ENCODE measurements around the gene RASGEF1C.

RASGEF1C gene

GRCh38 chr5:180159756-180160155 lies 49.3 kb downstream of the RASGEF1C start:
- DNase-seq (ENCODE audit: low read depth in 2 of 2), result no peak

DNA sequence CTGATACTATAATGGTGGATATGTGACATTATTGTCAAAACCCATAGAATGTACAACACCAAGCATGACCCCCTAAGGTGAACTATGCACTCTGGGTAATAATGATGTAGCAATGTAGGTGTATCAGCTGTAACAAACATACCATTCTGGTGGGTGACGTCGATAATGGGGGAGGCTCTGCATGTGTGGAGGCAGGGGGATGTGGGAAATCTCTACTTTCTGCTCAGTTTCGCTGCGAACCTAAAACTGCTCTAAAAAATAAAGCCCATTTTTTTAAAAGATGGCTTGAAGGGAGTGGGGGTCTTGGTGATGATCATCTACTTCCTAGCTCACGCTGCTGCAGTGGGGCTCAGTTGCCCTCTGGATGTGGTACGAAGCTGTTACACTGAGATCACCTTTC lies 51.1 kb downstream of the RASGEF1C start:
- DNase-seq (ENCODE audit: low read depth in 2 of 2), result no peak

DNA sequence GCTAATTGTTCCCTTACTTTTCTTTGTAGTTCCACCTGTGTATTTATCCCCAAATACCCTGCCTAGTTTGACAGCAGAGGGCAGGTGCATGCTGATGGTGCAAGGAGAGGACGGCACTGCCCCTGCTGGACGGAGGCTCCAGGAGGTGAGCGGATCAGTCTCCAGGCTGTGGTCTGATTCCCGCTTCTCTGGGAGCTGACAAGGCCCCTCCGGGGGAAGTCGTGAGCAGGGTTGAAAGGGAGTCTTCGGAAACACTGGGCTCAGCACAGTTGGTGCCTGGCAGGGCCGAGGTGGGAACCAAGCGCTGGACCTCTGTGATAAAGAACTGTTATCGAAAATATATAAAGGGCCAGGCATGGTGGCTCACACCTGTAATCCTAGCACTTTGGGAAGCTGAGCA lies 52.9 kb downstream of the RASGEF1C start:
- no peak for DNase-seq (ENCODE audit: low read depth in 2 of 2)

DNA sequence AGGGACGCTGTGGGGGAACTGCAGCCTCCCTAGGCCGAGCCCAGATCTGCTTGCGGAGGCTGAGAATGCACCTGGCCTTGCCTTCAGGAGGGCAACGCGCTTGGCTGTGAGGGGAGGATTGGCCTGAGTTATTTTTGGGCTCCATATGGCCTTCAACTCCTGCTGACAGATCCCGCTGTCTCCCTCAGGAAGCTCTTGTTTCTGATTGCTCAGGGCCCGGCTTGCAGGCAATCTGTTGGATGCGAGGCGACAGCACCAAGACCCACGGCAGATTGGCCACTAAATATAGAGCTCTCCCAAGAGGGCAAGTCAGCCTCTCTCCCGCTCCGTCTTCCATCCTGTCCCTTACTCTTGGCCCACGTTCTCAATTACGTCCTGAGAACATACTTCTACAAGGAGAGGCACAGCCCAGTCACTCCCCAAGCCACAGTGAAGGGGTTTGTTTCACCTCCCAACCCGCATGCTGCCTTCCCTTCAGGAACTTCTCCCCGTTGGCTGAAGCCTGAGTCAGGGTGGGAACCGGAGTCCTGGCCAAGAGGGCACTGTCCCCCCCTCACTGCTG lies 53.6 kb downstream of the RASGEF1C start:
- DNase-seq (ENCODE audit: low read depth in 2 of 2), result no peak

- DNase-seq (ENCODE audit: low read depth in 2 of 2), result no peak
Observed at GRCh38 chr5:180154821-180155364, 54.1 kb downstream of the RASGEF1C start.

GRCh38 chr5:180153991-180154390 lies 55.0 kb downstream of the RASGEF1C start:
- no peak for DNase-seq (ENCODE audit: low read depth in 2 of 2)

GRCh38 chr5:180153099-180153498 lies 55.9 kb downstream of the RASGEF1C start:
- no peak for DNase-seq (ENCODE audit: low read depth in 2 of 2)

- no peak for DNase-seq (ENCODE audit: low read depth in 2 of 2)
Observed at GRCh38 chr5:180143656-180144364, 65.2 kb downstream of the RASGEF1C start.

DNA sequence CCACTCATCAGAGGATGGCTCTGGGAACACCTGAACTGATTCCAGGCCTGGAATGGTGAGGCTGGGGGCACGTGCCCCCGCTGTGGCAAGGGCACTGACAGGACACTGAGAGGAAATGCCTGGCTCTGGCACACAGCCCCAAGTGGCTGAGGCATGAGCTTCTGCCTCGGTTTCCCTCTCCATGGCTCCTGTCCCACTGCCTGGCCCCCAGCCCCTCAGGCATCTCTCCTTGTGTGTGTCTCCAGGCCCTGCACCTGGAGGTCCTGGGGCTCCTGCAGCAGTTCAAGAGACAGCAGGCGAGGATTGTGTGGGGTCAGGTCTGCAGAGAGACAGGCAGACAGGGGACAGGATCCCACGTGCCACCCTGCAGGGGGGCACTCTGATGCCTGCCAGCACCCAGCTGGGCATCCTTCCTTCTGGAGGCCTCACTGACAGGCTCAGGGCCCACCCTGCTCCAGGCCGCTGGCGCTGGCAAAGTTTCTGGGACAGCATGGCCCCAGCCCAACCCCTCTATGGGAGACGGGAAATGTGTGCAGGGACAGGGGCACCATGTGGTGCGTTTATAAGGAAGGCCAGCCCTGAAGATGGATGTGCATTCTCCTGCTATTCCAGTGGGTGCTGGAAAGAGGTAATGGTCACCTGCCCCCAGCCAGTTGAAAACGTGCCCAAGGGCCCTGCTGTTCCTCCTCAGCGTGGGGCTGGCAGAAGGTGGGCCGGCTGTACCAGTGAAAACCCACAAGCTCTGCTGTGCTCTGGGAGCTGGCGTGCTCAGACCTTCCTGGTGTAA lies 66.0 kb downstream of the RASGEF1C start:
- DNase-seq (ENCODE audit: low read depth in 2 of 2), result no peak

GRCh38 chr5:180142021-180142765 lies 66.8 kb downstream of the RASGEF1C start:
- no peak for DNase-seq (ENCODE audit: low read depth in 2 of 2)

DNA sequence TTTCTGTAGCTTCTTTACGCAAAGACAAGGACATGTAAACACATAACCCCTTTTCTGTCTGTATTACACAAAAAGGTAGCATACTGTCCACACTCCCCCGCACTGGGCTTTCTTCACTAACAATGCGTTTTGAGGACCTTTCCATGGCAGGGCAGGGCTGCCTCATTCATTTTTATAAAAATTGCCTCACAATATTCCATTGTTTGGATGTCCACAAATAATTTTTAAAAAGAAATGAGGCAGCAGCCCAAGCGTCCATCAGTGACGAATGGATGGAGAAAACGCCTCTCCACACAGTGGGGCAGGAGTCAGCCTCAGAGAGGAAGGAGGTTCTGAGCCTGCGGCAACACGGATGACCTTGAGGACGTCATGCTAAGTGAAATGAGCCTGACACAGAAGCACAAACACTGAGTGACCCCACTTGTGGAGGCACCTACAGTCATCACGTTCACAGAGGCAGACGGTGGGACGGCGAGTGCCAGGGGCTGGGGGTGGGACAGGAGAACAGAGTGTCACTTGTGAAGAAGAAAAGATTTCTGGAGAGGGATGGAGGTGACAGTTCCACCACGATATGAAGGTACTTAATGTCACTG lies 67.8 kb downstream of the RASGEF1C start:
- DNase-seq (ENCODE audit: low read depth in 2 of 2), result no peak

GRCh38 chr5:180140571-180140970 lies 68.4 kb downstream of the RASGEF1C start:
- DNase-seq (ENCODE audit: low read depth in 2 of 2), result no peak

- DNase-seq (ENCODE audit: low read depth in 2 of 2), result no peak
Observed at GRCh38 chr5:180140079-180140554, 68.9 kb downstream of the RASGEF1C start.

- DNase-seq (ENCODE audit: low read depth in 2 of 2), result no peak
Observed at GRCh38 chr5:180139731-180140055, 69.3 kb downstream of the RASGEF1C start.

DNA sequence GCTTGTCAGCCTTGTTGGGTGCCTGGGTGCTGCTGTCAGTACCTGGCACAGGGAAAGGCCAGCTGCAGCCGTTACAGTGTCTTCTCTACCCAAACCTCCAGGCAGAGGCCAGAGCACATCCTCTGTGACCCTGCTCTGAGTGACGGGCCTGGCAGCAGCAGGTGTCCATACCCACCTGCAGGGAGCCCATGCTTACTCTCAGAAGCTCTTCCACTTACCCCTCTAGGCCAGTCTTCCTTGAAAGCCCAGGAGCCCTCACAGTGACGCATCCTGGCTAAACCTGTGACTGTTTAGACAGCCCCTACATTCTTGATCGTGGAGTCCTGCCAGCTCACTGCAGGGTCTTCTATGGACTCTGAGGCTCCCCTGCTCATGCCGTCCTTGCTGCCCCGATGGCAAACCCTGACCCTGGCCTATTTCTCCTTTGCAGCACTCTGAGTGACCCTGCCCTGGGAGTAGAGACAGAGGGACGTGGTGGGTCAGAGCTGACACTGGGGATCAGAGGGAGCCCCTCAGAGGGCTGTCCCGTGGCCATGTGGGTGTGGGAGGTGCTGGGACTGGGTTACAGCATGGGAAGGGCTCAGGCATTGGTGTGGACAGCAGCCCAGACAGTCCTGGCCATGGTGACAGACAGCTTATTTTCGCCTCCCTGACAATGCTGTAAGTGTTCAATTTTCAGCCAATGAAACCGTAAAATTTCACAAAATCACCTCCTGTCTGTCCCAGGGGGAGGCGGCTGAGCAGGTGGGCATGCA lies 69.9 kb downstream of the RASGEF1C start:
- no peak for DNase-seq (ENCODE audit: low read depth in 2 of 2)

GRCh38 chr5:180138214-180138975 lies 70.6 kb downstream of the RASGEF1C start:
- DNase-seq (ENCODE audit: low read depth in 2 of 2), result no peak

- no peak for DNase-seq (ENCODE audit: low read depth in 2 of 2)
Observed at GRCh38 chr5:180137401-180138213, 71.4 kb downstream of the RASGEF1C start.

- DNase-seq (ENCODE audit: low read depth in 2 of 2), result no peak
Observed at GRCh38 chr5:180136630-180137381, 72.2 kb downstream of the RASGEF1C start.
